DOHH2 (cell line): ENCODE data around the gene SYNPO2L.
"Not testable (repeated sequence)": the region's sequence is repeated elsewhere in the genome, so short reads cannot be mapped to it uniquely, and the experiment has no call there.

Experiments used
- EZH2phosphoT487 ChIP-seq: fragments of 200-600 bp; sonication (generic); IDR thresholded peaks from 2 replicates; pipeline ENCODE4 v1.6.1; 2017; ENCODE audit warnings: borderline replicate concordance, mild to moderate bottlenecking, antibody characterized with exemption, low read length, moderate library complexity, mixed read lengths
- TF ChIP-seq, protein P1 (sequence below): fragments of 200-600 bp; sonication (generic); IDR thresholded peaks from one replicate; pipeline ENCODE4 v1.5.1; 2014; ENCODE audit warnings: antibody characterized with exemption, mild to moderate bottlenecking, low read depth, low read length; ENCODE audit not compliant: poor library complexity, severe bottlenecking

DNA sequence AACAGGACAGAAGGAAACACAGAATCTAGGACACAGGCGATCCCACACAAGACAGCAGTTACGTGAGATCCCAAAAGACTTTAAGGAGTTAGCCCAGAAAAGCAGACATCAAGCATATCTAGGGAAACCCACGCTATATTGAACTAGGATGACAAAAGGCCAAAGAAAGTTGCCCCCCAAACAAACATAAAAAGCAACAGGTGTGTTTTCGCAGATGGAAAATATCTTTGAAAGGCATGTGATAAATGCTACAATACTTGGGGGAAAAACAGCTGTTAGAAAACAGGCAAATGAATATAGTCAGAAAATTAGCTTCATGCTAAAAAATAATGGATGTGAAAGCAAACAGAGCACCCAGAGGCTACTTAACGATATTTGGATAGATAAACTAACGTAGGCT lies 34.9 kb upstream of the SYNPO2L start:
- TF ChIP-seq, protein P1, sequence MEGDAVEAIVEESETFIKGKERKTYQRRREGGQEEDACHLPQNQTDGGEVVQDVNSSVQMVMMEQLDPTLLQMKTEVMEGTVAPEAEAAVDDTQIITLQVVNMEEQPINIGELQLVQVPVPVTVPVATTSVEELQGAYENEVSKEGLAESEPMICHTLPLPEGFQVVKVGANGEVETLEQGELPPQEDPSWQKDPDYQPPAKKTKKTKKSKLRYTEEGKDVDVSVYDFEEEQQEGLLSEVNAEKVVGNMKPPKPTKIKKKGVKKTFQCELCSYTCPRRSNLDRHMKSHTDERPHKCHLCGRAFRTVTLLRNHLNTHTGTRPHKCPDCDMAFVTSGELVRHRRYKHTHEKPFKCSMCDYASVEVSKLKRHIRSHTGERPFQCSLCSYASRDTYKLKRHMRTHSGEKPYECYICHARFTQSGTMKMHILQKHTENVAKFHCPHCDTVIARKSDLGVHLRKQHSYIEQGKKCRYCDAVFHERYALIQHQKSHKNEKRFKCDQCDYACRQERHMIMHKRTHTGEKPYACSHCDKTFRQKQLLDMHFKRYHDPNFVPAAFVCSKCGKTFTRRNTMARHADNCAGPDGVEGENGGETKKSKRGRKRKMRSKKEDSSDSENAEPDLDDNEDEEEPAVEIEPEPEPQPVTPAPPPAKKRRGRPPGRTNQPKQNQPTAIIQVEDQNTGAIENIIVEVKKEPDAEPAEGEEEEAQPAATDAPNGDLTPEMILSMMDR, result not testable (repeated sequence)
- TF ChIP-seq EZH2phosphoT487, result not testable (repeated sequence)
